Measurements from ENCODE around the gene RNF227. TPM values are rescaled to one million over a fixed set of nuclear protein-coding genes. Genes with fewer than 3 reads are reported as not detected.

RNF227 gene
- total and polyA plus RNA-seq, 11 donors = 0.51 to 4.9 (median 0.88) TPM

- intact Hi-C loops (cut with DNase I) = loop anchor here in 2 of 10 donors (2.0 to 5.0 kb wide), 3 partner anchors 30 to 52 kb away; partner anchors contain the start of genes CNTROB (in 1 of the 2), KDM6B (in 1 of the 2), NAA38 (in 1 of the 2) and TRAPPC1 (in 1 of the 2)
- no peaks in the 10 kb centered on the region for H3K27me3 ChIP-seq
- H3K4me3 ChIP-seq = peak overlapping the region in 11 of 12 donors; percentile 21 to 86 (median 77)
- WGBS, 4 donors = 5 to 9% (median 7%) methylated on average over 8 of the region's 8 CpGs
- no peaks in the 10 kb centered on the region for H3K9me3 ChIP-seq
- H3K36me3 ChIP-seq = peaks cover 0 to 24% (median 15%) of the 10 kb centered on the region in 9 donors
- ATAC-seq (no peak), DNase-seq (no peak)
- H3K27ac ChIP-seq = peak overlapping the region; percentile 36 to 98 (median 91)
- no peak for TF ChIP-seq POLR2A (IDR thresholded peaks at IDR 0.05)
- no peak for TF ChIP-seq CTCF (IDR thresholded peaks at IDR 0.05)
- H3K4me1 ChIP-seq = peaks cover 17 to 68% (median 45%) of the 10 kb centered on the region in 12 donors
These were observed 29.0 kb downstream of the RNF227 start for GRCh38 chr17:7887038-7887481.

- H3K9me3 ChIP-seq = no peaks in the 10 kb centered on the region
- peak overlapping the region; percentile 57 to 86 (median 76) for H3K4me3 ChIP-seq
- H3K27ac ChIP-seq = peak overlapping the region; percentile 36 to 98 (median 91)
- WGBS, 4 donors = 8 to 12% (median 10%) methylated on average over 19 to 30 of the region's 30 CpGs
- no peaks in the 10 kb centered on the region for H3K27me3 ChIP-seq
- no peak for ATAC-seq
- intact Hi-C loops (cut with DNase I) = loop anchor here in 2 of 10 donors (2.0 to 5.0 kb wide), 3 partner anchors 30 to 52 kb away; partner anchors contain the start of genes CNTROB (in 1 of the 2), KDM6B (in 1 of the 2), NAA38 (in 1 of the 2) and TRAPPC1 (in 1 of the 2)
- TF ChIP-seq POLR2A (IDR thresholded peaks at IDR 0.05) (no peak), CTCF (IDR thresholded peaks at IDR 0.05) (no peak)
- H3K4me1 ChIP-seq = peaks cover 17 to 74% (median 46%) of the 10 kb centered on the region in 12 donors
- peak in 2 of 5 donors; percentile 32 to 36 for DNase-seq
- peaks cover 0 to 22% (median 8%) of the 10 kb centered on the region in 9 donors for H3K36me3 ChIP-seq
These were observed 29.7 kb downstream of the RNF227 start for GRCh38 chr17:7886227-7887037.

- 0 to 2% (median 0%) methylated on average over 28 to 64 of the region's 64 CpGs for whole genome bisulfite sequencing, 4 donors
- DNase-seq (peak; percentile 41 to 71 (median 52)), ATAC-seq (no peak)
- Histone ChIP-seq H3K4me3 (peak overlapping the region; percentile 57 to 86 (median 76)), H3K27me3 (no peaks in the 10 kb centered on the region), H3K4me1 (peaks cover 17 to 82% (median 46%) of the 10 kb centered on the region in 12 donors), H3K36me3 (peaks cover 0 to 22% (median 3%) of the 10 kb centered on the region in 9 donors), H3K9me3 (no peaks in the 10 kb centered on the region), H3K27ac (peak overlapping the region; percentile 57 to 98 (median 91))
- TF ChIP-seq POLR2A (IDR thresholded peaks at IDR 0.05) = no peak
- TF ChIP-seq CTCF (IDR thresholded peaks at IDR 0.05) = no peak
- intact Hi-C loops (cut with DNase I) = loop anchor here in 2 of 10 donors (2.0 to 5.0 kb wide), 3 partner anchors 29 to 51 kb away; partner anchors contain the start of genes CNTROB (in 1 of the 2), KDM6B (in 1 of the 2), NAA38 (in 1 of the 2) and TRAPPC1 (in 1 of the 2)
These were observed 30.5 kb downstream of the RNF227 start for GRCh38 chr17:7885367-7886226.

Measured in heart left ventricle (tissue), 16 donors.